Measurements from ENCODE around the gene SH3PXD2A. TPM values are rescaled to one million over a fixed set of nuclear protein-coding genes. Genes with fewer than 3 reads are reported as not detected.

Gene SH3PXD2A
- total RNA-seq, 2 experiments from 2014 or later: 6.9 to 7.0 TPM

DNA sequence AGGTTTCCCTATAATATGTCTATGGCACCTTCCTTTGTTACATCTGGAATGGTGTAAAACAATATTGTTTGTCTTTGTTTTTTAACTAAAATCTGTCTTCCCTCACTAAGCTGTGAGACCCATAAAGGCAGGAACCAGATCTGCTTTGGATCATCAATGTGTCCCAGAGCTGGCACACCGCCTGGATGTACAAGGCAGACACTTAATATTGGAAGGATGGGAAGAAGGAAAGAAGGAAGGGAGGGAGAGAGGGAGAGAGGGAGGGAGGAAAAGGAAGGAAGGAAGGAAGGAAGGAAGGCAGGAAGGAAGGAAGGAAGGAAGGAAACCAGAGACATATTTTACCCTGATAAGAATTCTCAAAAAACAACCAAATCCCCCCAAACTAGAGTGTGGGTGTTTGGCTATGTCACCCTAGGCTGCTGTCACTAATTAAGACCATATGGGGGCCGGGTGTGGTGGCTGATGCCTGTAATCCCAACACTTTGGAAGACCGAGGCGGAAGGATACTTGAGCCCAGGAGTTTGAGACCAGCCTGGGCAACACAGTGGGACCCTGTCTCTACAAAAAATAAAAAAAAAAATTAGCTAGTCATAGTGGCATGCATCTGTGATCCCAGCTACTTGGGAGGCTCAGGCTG is 59.6 kb downstream of the SH3PXD2A start:
- ATAC-seq (ENCODE audit: poor library complexity) (no peak), DNase-seq (no peak)
- POLR2A ChIA-PET: no interaction called here
- Histone ChIP-seq H3K4me1 (ENCODE audit: insufficient read depth, low read length) (peaks cover 14% of the 10 kb centered on the region), H3K27me3 (ENCODE audit: control insufficient read depth in 1 of 2, insufficient read depth in 2 of 2, low read length in 2 of 2) (no peaks in the 10 kb centered on the region), H3K4me3 (ENCODE audit: low read length) (no peak overlapping the region), H3K27ac (ENCODE audit: low read depth in 1 of 2, low read length in 2 of 2) (no peak overlapping the region), H3K9me3 (ENCODE audit: control insufficient read depth in 1 of 2, insufficient read depth in 1 of 2, low read length in 2 of 2) (no peaks in the 10 kb centered on the region), H3K36me3 (ENCODE audit: insufficient read depth, low read length) (no peaks in the 10 kb centered on the region)
- no peaks in the 10 kb centered on the region for H3K9me3 Mint-ChIP-seq
- no peak overlapping the region for H3K4me3 Mint-ChIP-seq
- peaks cover 12% of the 10 kb centered on the region for H3K4me1 Mint-ChIP-seq (ENCODE audit: low read depth)
- H3K27me3 Mint-ChIP-seq: no peaks in the 10 kb centered on the region
- CTCF ChIA-PET: no interaction called here
- intact Hi-C loops (cut with DNase I, micrococcal nuclease): no loop called here
- H3K36me3 Mint-ChIP-seq (ENCODE audit: low read depth): no peaks in the 10 kb centered on the region
- no peak overlapping the region for H3K27ac Mint-ChIP-seq
- TF ChIP-seq, protein P1, sequence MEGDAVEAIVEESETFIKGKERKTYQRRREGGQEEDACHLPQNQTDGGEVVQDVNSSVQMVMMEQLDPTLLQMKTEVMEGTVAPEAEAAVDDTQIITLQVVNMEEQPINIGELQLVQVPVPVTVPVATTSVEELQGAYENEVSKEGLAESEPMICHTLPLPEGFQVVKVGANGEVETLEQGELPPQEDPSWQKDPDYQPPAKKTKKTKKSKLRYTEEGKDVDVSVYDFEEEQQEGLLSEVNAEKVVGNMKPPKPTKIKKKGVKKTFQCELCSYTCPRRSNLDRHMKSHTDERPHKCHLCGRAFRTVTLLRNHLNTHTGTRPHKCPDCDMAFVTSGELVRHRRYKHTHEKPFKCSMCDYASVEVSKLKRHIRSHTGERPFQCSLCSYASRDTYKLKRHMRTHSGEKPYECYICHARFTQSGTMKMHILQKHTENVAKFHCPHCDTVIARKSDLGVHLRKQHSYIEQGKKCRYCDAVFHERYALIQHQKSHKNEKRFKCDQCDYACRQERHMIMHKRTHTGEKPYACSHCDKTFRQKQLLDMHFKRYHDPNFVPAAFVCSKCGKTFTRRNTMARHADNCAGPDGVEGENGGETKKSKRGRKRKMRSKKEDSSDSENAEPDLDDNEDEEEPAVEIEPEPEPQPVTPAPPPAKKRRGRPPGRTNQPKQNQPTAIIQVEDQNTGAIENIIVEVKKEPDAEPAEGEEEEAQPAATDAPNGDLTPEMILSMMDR (IDR thresholded peaks at IDR 0.05): no peak

DNA sequence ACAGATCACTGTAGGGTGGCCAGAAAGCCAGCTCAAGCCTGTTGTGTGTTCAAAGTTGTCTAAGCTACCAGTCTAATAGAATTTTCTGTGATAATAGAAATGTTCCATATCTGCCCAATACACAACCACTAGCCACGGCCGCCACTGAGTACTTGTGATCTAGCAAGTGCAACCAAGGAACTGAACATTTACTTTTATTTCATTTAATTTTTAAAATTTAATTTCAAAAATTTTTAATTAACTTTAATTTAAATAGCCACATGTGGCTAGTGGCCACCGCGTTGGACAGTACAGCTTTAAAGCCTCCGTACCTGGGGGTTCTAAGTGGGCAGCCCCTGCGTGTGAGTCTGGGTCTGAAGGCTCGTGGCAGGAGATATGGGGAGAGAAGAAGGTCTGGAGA is 60.4 kb downstream of the SH3PXD2A start:
- Mint-ChIP-seq H3K36me3 (ENCODE audit: low read depth) (no peaks in the 10 kb centered on the region), H3K27me3 (no peaks in the 10 kb centered on the region), H3K4me3 (no peak overlapping the region), H3K4me1 (ENCODE audit: low read depth) (peaks cover 5% of the 10 kb centered on the region), H3K27ac (no peak overlapping the region), H3K9me3 (no peaks in the 10 kb centered on the region)
- TF ChIP-seq, protein P1 (IDR thresholded peaks at IDR 0.05): no peak
- POLR2A ChIA-PET: no interaction called here
- Histone ChIP-seq H3K4me3 (ENCODE audit: low read length) (no peak overlapping the region), H3K9me3 (ENCODE audit: control insufficient read depth in 1 of 2, insufficient read depth in 1 of 2, low read length in 2 of 2) (no peaks in the 10 kb centered on the region), H3K27ac (ENCODE audit: low read depth in 1 of 2, low read length in 2 of 2) (no peak overlapping the region), H3K27me3 (ENCODE audit: control insufficient read depth in 1 of 2, insufficient read depth in 2 of 2, low read length in 2 of 2) (no peaks in the 10 kb centered on the region), H3K4me1 (ENCODE audit: insufficient read depth, low read length) (peaks cover 8% of the 10 kb centered on the region), H3K36me3 (ENCODE audit: insufficient read depth, low read length) (no peaks in the 10 kb centered on the region)
- ATAC-seq (ENCODE audit: poor library complexity) (no peak), DNase-seq (no peak)
- intact Hi-C loops (cut with DNase I, micrococcal nuclease): loop anchor here in 1 of 2 experiments (5.0 kb wide), 1 partner anchor 53 kb away; no protein-coding TSS in a partner anchor
- CTCF ChIA-PET: no interaction called here

GRCh38 chr10:103793920-103794883 is 61.2 kb downstream of the SH3PXD2A start:
- Mint-ChIP-seq H3K9me3 (no peaks in the 10 kb centered on the region), H3K4me3 (no peak overlapping the region), H3K27ac (no peak overlapping the region), H3K36me3 (ENCODE audit: low read depth) (no peaks in the 10 kb centered on the region), H3K27me3 (no peaks in the 10 kb centered on the region), H3K4me1 (ENCODE audit: low read depth) (peaks cover 6% of the 10 kb centered on the region)
- ATAC-seq (ENCODE audit: poor library complexity) (no peak), DNase-seq (no peak)
- ChIA-PET CTCF (no interaction called here), POLR2A (no interaction called here)
- Histone ChIP-seq H3K9me3 (ENCODE audit: control insufficient read depth in 1 of 2, insufficient read depth in 1 of 2, low read length in 2 of 2) (no peaks in the 10 kb centered on the region), H3K27me3 (ENCODE audit: control insufficient read depth in 1 of 2, insufficient read depth in 2 of 2, low read length in 2 of 2) (no peaks in the 10 kb centered on the region), H3K4me1 (ENCODE audit: insufficient read depth, low read length) (peaks cover 10% of the 10 kb centered on the region), H3K4me3 (ENCODE audit: low read length) (no peak overlapping the region), H3K36me3 (ENCODE audit: insufficient read depth, low read length) (no peaks in the 10 kb centered on the region), H3K27ac (ENCODE audit: low read depth in 1 of 2, low read length in 2 of 2) (no peak overlapping the region)
- TF ChIP-seq, protein P1 (IDR thresholded peaks at IDR 0.05): no peak
- intact Hi-C loops (cut with DNase I, micrococcal nuclease): loop anchor here in 1 of 2 experiments (5.0 kb wide), 1 partner anchor 52 kb away; no protein-coding TSS in a partner anchor
